DOHH2 (cell line): Measurements from ENCODE around the gene CYP2A6.

Source experiments
- CTCF ChIP-seq: fragments of 200-600 bp; sonication (generic); IDR thresholded peaks from one replicate; pipeline ENCODE4 v1.5.1; 2014; ENCODE audit warnings: antibody characterized with exemption, mild to moderate bottlenecking, low read depth, low read length; ENCODE audit not compliant: poor library complexity, severe bottlenecking
- EZH2phosphoT487 ChIP-seq: fragments of 200-600 bp; sonication (generic); IDR thresholded peaks from 2 replicates; pipeline ENCODE4 v1.6.1; 2017; ENCODE audit warnings: borderline replicate concordance, mild to moderate bottlenecking, antibody characterized with exemption, low read length, moderate library complexity, mixed read lengths

GRCh38 chr19:40809358-40810086 lies 40.7 kb downstream of the CYP2A6 start:
- TF ChIP-seq CTCF (no peak), EZH2phosphoT487 (no peak)
